GM06990 (cell line): ENCODE results near the gene SOX5.

ENCODE experiments used
- DNase-seq: peaks from one replicate; pipeline ENCODE4 v3.0.0-alpha.2; 2011; ENCODE audit not compliant: insufficient read length; ENCODE audit errors: extremely low read depth
- H3K27me3 ChIP-seq: replicated peaks from 2 replicates; pipeline ENCODE4 v1.6.0; 2011; ENCODE audit warnings: low read length; ENCODE audit not compliant: control insufficient read depth, insufficient read depth
- H3K36me3 ChIP-seq: 2 replicates; pipeline ENCODE4 v1.5.1; 2011; ENCODE audit warnings: low read length; ENCODE audit not compliant: control insufficient read depth, insufficient read depth
- H3K4me3 ChIP-seq: replicated peaks from 2 replicates; pipeline ENCODE4 v1.5.1; 2011; ENCODE audit warnings: low read depth, mild to moderate bottlenecking, control low read depth, low read length
- TF ChIP-seq, protein P1 (sequence below): IDR thresholded peaks from 2 replicates; pipeline ENCODE4 v1.5.1; 2011; ENCODE audit warnings: low read length, control low read depth, mild to moderate bottlenecking, inconsistent platforms; ENCODE audit not compliant: insufficient read depth, poor library complexity, severe bottlenecking

SOX5 gene

GRCh38 chr12:23930599-23930998 lies 18.9 kb downstream of the SOX5 start:
- TF ChIP-seq, protein P1, sequence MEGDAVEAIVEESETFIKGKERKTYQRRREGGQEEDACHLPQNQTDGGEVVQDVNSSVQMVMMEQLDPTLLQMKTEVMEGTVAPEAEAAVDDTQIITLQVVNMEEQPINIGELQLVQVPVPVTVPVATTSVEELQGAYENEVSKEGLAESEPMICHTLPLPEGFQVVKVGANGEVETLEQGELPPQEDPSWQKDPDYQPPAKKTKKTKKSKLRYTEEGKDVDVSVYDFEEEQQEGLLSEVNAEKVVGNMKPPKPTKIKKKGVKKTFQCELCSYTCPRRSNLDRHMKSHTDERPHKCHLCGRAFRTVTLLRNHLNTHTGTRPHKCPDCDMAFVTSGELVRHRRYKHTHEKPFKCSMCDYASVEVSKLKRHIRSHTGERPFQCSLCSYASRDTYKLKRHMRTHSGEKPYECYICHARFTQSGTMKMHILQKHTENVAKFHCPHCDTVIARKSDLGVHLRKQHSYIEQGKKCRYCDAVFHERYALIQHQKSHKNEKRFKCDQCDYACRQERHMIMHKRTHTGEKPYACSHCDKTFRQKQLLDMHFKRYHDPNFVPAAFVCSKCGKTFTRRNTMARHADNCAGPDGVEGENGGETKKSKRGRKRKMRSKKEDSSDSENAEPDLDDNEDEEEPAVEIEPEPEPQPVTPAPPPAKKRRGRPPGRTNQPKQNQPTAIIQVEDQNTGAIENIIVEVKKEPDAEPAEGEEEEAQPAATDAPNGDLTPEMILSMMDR, result no peak
- no peak overlapping the region for H3K4me3 ChIP-seq
- no peak for DNase-seq
- no peaks in the 10 kb centered on the region for H3K27me3 ChIP-seq
- H3K36me3 ChIP-seq, result no peaks in the 10 kb centered on the region

DNA sequence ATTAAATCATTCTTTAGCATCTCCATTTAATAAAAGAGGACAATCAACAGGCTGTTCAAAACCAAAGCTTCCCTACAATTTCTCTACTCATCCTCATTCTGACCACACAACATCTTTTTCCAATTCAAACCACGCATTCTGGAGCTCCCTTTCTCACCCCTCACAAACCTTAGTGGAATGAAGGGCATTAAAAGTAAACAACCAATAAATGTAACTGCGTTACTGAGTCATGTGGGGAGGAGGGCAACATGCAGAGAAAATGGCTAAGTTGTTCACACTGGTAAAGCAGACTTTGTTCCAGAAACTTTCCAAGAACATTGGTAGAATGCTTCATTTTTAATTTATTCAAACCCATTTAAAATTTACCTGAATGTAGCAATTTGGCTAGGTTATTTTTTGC lies 19.6 kb downstream of the SOX5 start:
- Histone ChIP-seq H3K4me3 (no peak overlapping the region), H3K36me3 (no peaks in the 10 kb centered on the region), H3K27me3 (no peaks in the 10 kb centered on the region)
- no peak for DNase-seq
- TF ChIP-seq, protein P1, result no peak

DNA sequence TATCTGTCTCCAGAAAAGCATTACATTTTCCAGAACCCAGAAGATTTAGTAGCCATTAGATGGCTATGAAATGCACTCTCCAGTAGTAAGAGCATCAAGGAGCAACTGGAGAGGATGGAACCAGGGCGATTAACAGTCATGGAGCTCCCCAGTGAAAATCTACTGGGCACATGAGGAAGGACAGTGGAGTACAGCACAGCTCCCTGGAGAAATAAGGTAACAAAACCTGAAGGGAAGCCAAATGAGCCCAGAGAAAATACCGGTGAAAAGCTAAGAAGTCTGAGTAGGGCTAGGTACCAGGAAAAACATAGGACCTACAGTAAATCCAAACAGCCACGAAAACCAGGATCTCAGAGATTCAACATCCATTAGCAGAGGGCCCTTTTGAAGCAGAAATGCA lies 21.6 kb downstream of the SOX5 start:
- Histone ChIP-seq H3K4me3 (no peak overlapping the region), H3K36me3 (no peaks in the 10 kb centered on the region), H3K27me3 (no peaks in the 10 kb centered on the region)
- DNase-seq, result no peak
- TF ChIP-seq, protein P1, result no peak

- DNase-seq, result no peak
- Histone ChIP-seq H3K27me3 (no peaks in the 10 kb centered on the region), H3K4me3 (no peak overlapping the region), H3K36me3 (no peaks in the 10 kb centered on the region)
- TF ChIP-seq, protein P1, result no peak
Observed at GRCh38 chr12:23921099-23921856, 28.2 kb downstream of the SOX5 start.

DNA sequence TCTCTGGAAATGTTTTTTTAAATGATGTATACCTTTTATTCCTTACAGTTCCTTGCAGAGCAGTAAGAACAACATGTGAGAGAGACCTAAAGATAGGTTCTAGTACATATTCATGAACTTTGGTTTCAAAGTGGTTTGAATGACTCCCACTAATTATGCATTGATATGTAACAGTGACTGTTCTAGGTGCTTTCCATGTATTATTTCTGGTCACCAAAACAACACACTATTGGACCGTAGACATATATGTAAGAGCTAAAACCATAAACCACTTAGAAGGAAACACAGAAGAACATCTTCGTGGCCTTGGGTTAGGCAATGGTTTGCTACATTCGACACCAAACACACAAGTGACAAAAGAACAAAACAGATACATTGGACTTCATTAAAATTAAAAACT lies 37.9 kb downstream of the SOX5 start:
- Histone ChIP-seq H3K4me3 (no peak overlapping the region), H3K36me3 (no peaks in the 10 kb centered on the region), H3K27me3 (no peaks in the 10 kb centered on the region)
- no peak for DNase-seq
- TF ChIP-seq, protein P1, result no peak

DNA sequence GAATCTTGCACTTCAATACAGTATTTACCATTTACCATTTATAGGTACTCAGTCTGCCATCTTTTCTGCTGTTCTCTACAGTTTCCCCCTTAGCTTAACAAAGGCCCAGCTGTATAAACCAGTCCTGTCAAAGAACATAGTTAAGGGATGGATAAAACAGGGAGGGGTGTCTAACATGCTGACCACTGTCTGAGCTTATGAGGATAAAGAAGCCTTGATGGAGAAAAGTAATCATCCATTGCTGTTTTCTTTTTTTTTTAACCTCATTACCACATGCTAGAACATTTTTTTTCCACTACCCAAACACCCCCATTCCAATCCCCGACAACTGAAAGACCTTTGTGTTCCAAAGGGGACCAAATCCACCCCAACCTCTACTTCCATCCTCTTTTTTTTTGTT lies 39.9 kb downstream of the SOX5 start:
- TF ChIP-seq, protein P1, result no peak
- H3K4me3 ChIP-seq, result no peak overlapping the region
- DNase-seq, result no peak
- H3K27me3 ChIP-seq, result no peaks in the 10 kb centered on the region
- no peaks in the 10 kb centered on the region for H3K36me3 ChIP-seq
